Skeletal muscle cell (primary cell): ENCODE data around the gene SAT2.
"Not testable (repeated sequence)": the region's sequence is repeated elsewhere in the genome, so short reads cannot be mapped to it uniquely, and the experiment has no call there.

ENCODE experiments used
- DNase-seq: peaks from one replicate; pipeline ENCODE4 v3.0.0-alpha.2; 2010; ENCODE audit warnings: low read depth
- H3K4me3 ChIP-seq: 2 replicates; pipeline ENCODE4 v1.5.1; 2011; ENCODE audit warnings: low read depth, mild to moderate bottlenecking, control low read depth, low read length, moderate library complexity

Gene SAT2

DNA sequence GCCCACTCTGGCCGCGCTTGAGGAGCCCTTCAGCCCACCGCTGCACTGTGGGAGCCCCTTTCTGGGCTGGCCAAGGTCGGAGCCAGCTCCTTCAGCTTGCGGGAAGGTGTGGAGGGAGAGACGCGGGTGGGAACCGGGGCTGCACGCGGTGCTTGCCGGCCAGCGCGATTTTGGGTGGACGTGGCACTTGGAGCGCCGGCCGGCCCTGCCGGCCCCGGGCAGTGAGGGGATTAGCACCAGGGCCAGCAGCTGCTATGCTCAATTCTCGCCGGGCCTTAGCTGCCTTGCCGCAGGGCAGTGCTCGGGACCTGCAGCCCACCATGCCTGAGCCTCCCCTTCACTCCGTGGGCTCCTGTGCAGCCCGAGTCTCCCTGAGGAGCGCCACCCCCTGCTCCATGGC, 13.2 kb upstream of the SAT2 start:
- DNase-seq: no peak
- no peak overlapping the region for H3K4me3 ChIP-seq

DNA sequence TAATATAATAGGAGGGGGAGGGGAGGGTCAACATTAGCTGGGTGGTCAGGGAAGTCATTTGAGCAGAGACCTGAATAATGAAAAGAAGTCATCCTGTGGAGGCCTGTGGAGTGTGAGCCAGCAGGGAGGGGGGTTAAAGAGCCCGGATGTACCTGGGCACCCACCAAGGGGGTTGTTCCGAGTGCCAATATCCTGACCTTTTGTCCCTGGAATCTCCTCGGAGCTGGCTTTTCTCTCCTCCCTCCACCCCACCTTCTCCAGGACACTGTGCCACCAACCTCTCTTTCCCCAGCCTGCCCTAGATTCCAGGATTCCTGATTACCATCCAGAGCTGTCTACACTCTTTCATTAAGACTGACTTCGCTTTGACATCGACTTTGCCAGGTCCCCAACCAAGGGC, 8.5 kb upstream of the SAT2 start:
- no peak for DNase-seq
- H3K4me3 ChIP-seq: no peak overlapping the region

DNA sequence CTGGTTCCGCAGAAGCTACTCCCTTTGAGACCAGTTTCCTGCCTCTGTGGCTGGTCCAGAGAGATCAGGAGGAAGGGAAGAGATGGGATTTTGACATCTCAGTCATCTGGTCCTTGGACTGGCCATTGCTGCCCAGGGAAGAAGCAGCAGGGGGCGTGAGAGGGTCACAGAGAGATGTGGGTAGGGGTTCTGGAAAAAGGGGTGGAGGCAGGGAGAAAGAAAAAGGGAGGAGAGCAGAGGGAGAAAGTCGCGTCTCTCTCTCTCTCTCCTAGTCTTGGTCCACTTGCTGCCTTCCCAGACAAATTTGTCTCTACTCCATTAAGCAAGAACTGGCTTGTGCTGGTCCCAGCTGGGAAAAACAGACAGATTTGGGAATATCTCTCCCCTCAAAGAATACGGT, 6.8 kb upstream of the SAT2 start:
- no peak for DNase-seq
- H3K4me3 ChIP-seq: no peak overlapping the region

DNA sequence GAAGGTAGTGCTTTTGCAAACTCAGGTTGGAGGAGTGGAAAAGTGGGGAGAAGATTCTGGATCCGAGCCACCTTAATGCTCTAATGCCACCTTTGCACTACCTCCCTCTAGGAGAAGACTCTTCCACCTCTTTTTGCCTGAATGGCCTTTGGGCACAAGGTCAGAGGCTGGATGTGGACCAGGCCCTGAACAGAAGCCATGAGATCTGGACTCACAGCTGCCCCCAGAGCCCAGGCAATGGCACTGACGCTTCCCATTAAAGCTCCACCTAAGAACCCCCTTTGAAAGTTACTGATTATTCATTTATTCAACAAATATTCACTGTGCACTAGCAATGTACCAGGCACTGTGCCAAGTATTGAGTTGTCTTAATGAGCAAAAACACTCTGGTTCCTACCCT, 5.5 kb upstream of the SAT2 start:
- no peak for DNase-seq
- no peak overlapping the region for H3K4me3 ChIP-seq

DNA sequence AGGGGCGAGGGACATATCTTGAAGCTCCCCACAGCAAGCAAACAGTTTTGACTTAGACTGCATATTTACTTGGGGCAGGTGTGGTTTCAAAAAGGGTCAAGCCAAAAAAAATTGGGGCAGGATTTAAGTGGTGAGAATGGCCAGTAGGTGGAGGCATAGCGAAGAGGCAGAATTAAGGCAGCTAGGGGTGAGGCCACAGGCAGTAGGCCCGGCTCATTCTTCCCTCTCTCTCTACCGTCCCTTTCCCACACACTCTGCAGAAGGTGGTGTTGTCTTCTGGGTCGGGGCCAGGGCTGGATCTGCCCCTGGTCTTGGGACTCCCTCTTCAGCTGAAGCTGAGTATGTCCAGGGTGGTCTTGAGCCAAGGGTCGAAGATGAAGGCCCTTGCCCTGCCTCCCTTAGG, 4.9 kb upstream of the SAT2 start:
- DNase-seq: no peak

DNA sequence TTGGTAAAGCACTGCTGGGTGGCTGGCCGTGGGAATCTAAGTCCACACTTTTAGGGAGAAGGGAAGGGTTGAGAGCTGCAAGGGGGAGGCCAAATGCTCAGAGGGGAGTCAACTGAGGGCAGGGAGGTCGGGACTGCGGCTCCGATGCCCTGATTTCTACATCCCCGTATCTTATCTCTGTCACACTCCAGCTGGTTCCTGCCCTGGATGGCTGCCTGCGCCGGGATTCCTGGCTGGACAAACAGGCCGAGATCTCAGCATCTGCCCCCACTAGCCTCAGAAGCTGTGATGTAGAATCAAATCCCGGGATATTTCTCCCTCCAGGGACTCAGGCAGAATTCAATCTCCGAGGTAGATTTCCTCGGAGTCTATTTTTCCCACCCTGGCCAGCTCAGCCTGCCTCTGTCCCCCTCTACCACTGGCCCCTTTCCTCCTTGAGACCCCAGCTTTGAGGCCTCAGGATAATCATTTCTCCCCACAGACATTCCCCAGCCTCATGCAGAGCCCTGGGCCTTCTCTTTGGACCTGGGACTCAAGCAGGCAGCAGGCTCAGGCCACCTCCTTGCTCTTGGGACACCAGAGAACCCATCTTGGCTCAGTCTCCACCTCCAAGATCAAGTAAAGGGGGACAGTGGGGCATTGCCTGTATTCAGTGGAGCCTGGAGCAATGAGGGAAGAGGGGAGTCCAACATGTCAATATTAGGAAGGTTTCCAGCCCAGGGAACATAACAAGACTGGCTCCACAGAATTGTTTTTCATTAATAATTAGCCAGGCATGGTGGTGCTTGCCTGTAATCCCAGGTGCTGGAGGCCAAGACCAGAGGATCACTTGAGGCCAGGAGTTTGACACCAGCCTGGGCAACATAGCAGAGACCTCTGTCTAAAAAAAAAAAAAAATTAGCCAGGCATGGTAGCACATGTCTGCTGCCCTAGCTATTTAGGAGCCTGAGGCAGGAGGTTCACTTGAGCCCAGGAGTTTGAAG, 4.1 kb upstream of the SAT2 start:
- H3K4me3 ChIP-seq: no peak overlapping the region
- no peak for DNase-seq

More for the DNA sequence above, 4.9 kb upstream of the SAT2 start:
- H3K4me3 ChIP-seq: no peak overlapping the region

DNA sequence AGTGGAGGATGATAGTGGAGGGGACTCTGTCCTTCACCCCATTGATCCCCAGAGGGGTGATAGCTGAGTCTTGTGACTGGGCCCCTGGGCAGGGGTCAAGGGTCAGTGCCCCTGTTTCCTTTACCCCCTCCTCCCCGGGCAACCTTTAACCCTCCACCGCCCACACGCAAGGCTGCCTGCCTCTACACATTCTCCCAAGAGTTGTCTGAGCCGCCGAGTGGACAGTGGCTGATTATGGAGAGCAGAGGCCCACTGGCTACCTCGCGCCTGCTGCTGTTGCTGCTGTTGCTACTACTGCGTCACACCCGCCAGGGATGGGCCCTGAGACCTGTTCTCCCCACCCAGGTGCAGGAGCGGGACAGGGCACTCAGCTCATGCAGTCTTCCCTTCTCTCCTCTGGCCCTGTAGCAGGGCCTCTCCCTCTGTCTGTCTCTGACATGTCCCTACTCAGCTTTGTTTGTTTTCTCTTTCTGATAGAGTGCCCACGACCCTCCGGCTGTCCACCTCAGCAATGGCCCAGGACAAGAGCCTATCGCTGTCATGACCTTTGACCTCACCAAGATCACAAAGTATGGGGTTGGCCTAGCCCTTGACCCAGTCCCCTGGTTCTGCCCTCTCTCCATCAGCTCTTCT, 2.4 kb upstream of the SAT2 start, which contains the start of gene SHBG:
TSS of gene SHBG (plus strand) at position 197 of the 633 bp plus-strand sequence. CDS start at position 235, 38 bp downstream.
- DNase-seq: no peak
- no peak within 1 kb of the TSS for H3K4me3 ChIP-seq

DNA sequence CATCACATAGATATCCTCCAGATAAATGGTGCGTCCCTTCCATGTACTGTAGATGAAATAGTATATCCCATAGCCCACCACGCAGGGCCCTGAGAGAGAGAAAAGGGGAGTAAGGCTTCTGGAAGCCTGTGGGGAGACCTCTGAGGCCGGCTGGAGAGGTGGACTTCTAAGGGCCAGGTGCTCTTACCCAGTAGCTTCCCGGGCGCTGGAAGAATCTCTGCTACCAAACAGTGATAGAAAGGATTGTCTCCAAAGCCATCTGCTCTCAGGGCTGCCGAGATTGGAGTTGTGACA, 718 bp downstream of the SAT2 start:
- no peak for DNase-seq
- H3K4me3 ChIP-seq: peak overlapping the region; percentile 80

DNA sequence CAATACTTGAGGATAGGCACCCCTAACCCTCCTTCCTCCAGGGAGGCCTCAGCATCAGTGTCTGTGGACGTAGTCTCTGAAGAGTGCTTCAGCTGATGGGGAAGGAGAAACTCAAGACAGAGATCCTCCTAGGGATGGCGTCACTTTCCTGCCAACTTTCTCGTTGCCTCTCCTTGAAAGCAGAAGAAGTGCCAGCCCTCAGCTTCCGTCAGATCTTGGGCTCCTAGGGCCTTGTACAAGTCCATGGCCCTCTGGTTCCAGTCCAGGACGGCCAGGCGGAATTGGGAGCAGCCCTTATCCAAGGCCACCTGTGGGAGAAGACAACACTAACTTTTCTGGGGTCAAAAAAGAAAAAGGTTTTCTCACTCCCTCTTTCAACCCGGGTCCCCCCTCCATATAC, 1.3 kb downstream of the SAT2 start:
- no peak for DNase-seq
- peak overlapping the region; percentile 80 for H3K4me3 ChIP-seq

DNA sequence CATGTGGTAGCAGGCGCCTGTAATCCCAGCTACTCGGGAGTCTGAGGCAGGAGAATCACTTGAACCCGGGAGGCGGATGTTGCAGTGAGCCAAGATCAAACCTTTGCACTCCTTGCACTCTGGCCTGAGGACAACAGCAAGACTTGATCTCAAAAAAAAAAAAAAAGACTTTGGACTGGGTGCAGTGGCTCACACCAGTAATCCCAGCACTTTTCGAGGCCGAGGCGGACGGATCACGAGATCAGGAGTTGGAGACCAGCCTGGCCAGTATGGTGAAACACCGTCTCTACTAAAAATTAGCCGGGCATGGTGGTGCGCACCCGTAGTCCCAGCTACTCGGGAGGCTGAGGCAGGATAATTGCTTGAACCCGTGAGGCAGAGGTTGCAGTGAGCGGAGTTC, 1.9 kb downstream of the SAT2 start:
- H3K4me3 ChIP-seq, DNase-seq: not testable (repeated sequence)

DNA sequence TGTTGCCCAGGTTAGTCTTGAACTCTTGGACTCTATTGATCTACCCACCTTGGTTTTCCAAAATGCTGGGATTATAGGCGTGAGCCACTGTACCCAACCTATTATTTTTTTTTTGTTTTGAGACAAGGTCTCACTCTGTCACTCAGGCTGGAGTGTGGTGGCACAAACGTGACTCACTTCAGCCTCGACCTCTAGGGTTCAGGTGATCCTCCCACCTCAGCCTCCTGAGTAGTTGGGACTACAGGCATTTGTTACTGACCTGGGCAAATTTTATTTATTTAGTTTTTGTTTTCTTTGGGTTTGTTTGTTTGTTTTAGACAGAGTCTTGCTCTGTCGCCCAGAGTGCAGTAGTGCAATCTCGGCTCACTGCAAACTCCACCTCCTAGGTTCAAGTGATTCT, 4.0 kb downstream of the SAT2 start:
- no peak for DNase-seq
- no peak overlapping the region for H3K4me3 ChIP-seq

DNA sequence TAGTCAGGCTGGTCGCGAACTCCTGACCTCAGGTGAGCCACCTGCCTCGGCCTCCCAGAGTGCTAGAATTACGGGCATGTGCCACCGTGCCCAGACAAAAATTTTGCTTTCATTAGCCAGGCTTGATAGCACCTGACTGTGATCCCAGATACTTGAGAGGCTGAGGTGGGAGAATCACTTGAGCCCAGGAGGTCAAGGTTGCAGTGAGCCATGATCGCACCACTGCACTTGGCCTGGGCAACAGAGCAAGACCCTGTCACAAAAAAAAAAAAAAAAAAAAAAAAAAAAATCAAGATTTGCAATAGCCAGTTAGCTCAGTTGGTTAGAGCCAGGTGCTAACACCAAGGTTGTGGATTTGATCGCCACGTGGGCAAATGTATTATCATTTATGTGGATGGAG, 6.8 kb downstream of the SAT2 start:
- DNase-seq: no peak
- no peak overlapping the region for H3K4me3 ChIP-seq

DNA sequence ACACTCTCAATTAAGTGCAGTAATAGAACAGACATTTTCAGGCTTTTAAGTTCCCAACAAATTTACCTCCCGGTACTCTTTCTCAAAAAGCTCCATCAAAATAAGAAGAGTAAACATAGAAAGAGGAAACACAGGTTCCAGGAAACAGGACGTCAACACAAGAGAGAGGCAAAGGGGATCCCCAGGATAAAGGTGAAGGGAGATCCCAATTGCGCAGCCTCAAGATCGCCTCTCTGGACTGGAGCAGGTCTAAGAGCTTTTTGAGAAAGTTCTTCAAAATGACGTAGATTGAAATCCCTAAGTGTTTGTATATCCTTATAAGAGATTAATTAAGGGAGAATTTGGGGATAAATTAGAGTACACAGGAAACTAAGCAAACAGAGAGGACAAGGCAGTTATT, 9.0 kb downstream of the SAT2 start:
- no peak overlapping the region for H3K4me3 ChIP-seq
- DNase-seq: no peak

DNA sequence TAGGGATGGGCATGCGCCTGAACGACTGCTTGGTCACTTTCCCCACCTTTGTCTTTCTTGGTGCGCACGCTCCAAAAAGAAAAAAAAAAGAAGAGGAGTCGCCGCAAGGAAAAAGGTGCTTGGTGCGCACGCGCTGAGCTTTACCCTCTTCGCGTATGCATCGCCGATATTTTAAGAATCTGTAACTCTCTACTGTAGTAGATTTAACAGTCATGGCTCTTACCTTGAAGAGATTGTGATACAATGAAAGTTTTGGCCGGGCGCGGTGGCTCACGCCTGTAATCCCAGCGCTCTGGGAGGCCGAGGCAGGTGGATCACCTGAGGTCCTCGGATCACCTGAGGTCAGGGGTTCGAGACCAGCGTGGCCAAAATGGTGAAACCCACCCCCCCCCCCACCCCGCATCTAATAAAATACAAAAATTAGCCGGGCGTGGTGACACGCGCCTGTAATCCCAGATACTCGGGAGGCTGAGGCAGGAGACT, 12.3 kb downstream of the SAT2 start:
- no peak for DNase-seq
- peak overlapping the region; percentile 44 for H3K4me3 ChIP-seq

DNA sequence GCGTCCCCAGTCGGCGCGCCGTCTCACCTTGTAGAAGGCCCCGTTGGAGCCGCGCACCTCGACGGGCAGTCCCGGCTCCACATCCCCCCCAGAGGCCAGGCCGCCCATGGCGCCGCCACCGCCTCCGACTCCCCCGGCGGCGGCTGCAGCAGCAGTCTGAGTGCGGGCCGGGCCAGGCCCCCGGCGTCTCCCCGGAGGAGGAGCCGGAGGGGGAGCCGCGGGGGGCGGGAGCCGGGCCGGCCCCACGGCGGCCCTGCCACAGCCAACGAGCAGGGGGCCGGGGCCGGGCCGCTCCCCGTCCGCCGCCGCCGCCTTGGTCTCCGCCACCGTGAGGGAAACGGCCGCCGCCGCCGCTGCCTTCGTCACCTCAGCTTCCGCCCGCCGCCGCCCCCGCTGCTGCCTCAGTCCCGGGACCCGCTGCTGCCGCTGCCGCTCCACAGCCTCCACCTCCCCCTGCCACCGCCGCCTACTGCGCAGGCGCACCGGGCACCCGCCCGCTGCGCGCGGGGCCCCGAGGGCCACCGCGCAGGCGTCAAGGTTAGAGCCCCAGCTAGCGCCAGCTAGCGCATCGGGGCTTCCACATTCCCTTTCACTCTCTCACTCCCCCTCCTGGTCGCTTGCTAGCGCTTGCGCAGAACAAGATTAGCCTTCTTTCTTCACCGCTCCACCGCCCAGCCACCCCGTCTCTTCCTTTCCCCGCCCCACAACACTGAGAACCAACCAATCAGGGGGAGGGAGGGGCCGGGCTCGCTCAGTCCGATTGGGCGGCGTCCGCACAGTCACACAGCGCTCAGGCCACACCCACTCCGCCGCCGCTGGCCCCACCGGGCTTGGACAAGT, 13.0 kb downstream of the SAT2 start, which contains the start of gene FXR2:
TSS of gene FXR2 (minus strand) at position 473 of the 840 bp plus-strand sequence. CDS start at position 108, 365 bp downstream.
- peak; percentile 99 for DNase-seq
- H3K4me3 ChIP-seq: peak within 1 kb of the TSS; percentile 90

DNA sequence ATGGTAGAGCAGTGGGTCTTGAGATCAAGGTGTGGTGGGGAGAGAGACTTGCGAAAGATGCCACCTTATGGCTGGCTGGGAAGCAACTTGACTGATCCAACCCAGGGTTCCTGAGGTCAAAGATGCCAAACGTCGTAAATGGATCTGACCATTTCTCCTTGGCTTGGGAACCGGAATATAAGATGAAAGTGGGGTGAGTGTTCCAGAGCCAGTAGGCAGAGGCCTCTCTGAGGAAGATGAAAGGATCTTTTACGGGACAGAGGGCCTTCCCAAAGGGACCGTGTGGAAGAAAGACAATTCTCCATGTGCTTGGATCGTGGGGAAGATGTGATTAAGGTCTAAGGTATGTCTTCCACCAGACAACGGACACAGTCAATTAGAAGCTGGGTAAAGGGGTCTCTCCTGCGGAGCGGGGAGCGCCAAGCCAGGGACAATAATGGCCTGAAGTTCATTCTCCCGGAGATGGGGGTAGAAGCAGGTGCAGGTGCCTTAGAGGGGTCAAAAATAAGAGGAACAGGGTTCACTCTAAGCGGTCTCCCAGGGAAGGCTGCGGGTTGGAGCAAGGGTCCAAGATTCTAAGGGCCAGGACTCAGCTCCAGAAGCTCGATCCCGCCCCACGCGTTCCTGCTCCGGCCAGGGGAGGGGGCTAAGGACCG, 13.7 kb downstream of the SAT2 start:
- H3K4me3 ChIP-seq: peak overlapping the region; percentile 90
- DNase-seq: no peak

DNA sequence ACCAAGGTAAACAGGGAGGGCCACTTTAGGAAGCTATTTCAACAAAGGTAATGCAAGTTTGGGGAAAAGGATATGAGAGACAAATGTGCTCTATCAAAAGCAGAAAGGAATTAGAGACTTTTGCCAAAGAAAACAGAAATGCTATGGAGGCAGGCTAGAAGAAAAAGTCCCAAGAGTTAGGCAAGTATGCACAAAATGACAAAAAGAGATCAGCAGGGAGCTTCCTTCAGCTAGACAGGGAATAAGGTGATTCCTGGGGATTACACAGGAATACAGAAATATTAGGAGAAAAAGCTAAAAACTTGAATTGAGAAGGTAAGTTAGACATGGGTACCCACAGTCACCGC, 15.4 kb downstream of the SAT2 start:
- DNase-seq: no peak
- no peak overlapping the region for H3K4me3 ChIP-seq

DNA sequence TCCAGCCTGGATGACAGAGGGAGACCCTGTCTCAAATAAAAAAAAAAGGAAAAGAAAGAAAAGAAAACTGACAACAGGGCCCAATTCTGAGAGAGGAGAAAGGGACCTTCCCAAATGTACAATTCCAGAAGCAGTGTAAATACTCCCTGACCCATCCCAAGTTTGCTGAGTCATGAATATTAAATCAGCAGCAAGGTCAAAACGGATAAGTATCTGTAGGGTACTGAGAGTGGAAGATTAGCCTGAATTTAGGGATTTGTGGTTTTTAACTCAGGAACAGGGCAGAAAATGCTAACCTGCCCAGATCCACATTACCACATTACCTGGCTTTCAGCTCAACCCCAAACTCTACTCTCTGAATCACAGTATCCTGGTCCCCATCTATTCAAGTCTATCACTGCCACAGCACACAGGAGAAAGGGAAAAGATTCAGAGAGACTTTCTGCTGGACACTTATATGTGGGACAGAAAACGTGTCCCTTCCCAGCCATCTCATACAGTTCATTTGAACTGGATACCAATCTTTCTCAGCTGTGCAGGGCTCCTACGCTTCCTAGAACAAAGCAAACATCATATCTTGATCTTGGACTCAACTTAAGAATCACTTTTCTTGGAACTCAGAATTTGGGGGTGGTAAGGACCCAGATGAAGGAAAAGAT, 15.9 kb downstream of the SAT2 start:
- no peak overlapping the region for H3K4me3 ChIP-seq

DNA sequence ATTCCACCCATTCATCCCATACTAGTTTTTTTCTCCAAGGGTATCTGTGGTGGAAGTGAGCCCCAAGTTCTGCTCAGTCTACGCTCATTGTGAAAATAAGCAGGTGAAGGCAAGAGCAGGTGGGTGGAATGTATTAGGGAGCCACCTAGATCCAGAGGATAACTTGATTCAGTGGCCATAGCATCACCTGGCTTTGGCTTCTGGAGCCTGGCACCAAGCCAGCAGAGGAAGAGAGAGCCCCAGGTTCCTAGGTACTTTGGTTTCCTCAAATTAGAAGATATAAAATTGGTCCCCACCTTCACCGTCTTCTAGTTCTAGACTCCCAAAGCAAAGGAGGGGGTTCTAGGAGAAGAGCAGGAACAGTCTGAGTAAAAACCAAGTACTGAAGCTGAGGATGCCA, 17.0 kb downstream of the SAT2 start:
- no peak for DNase-seq
- no peak overlapping the region for H3K4me3 ChIP-seq

More for the DNA sequence above, 15.9 kb downstream of the SAT2 start:
- DNase-seq: no peak
